H1 (cell line): ENCODE measurements around the gene CCDC102A. TPM values are rescaled to one million over a fixed set of nuclear protein-coding genes. Genes with fewer than 3 reads are reported as not detected.

ENCODE experiments used
- CTCF ChIA-PET: fragments of 300-600 bp; sonication (Branson Sonifier 250); formaldehyde crosslinking; loops from one replicate; lab custom pipeline; 2021; ENCODE audit not compliant: partially characterized antibody; lab: Charles Lee
- POLR2A ChIA-PET: fragments of 300-600 bp; sonication (Branson Sonifier 250); formaldehyde crosslinking; loops from one replicate; lab custom pipeline; 2021; ENCODE audit warnings: inconsistent platforms; ENCODE audit not compliant: partially characterized antibody; lab: Charles Lee
- DNase-seq, 2 experiments: peaks; one replicate each; pipeline versions ENCODE4 v3.0.0 to v3.0.0-alpha.2; 2010 to 2022; ENCODE audit warnings: low spot score in 2 of 2, low read depth in 1 of 2, mixed read lengths in 1 of 2
- FAIRE-seq: peaks from 2 replicates; lab custom pipeline; 2011; peaks lifted over from hg19 to GRCh38; lab: Jason Lieb, UNC
- H2AFZ ChIP-seq: 2 replicates; pipeline ENCODE4 v1.8.1; 2012; ENCODE audit warnings: low read length, inconsistent platforms
- H2AK5ac ChIP-seq: 2 replicates; pipeline ENCODE4 v1.6.1; 2013; ENCODE audit warnings: low read depth, low read length
- H2BK120ac ChIP-seq: replicated peaks from 2 replicates; pipeline ENCODE3; 2013; ENCODE audit warnings: low read depth, low read length, inconsistent platforms
- H2BK12ac ChIP-seq: 2 replicates; pipeline ENCODE4 v1.6.1; 2013; ENCODE audit warnings: low read depth, low read length
- H2BK15ac ChIP-seq: 2 replicates; pipeline ENCODE4 v1.6.1; 2013; ENCODE audit warnings: low read length
- H2BK20ac ChIP-seq: 2 replicates; pipeline ENCODE4 v1.6.1; 2013; ENCODE audit warnings: low read length
- H2BK5ac ChIP-seq: 2 replicates; pipeline ENCODE4 v1.6.1; 2013; ENCODE audit warnings: low read depth, low read length
- H3K14ac ChIP-seq: 2 replicates; pipeline ENCODE4 v1.6.1; 2013; ENCODE audit warnings: inconsistent platforms; ENCODE audit not compliant: insufficient read length
- H3K18ac ChIP-seq: 2 replicates; pipeline ENCODE4 v1.6.1; 2013; ENCODE audit warnings: low read length; ENCODE audit errors: extremely low read depth
- H3K23ac ChIP-seq: 2 replicates; pipeline ENCODE4 v1.6.1; 2013; ENCODE audit warnings: inconsistent platforms; ENCODE audit not compliant: insufficient read length
- H3K23me2 ChIP-seq: 2 replicates; pipeline ENCODE4 v1.6.1; 2013; ENCODE audit warnings: low read depth, low read length
- H3K27ac ChIP-seq: 2 replicates; pipeline ENCODE4 v1.6.1; 2011; ENCODE audit warnings: low read depth, low read length, inconsistent platforms
- H3K27me3 ChIP-seq, 4 experiments: replicated peaks in 1 of 4; 1 replicate in 1 of 4; 2 replicates in 3 of 4; pipeline versions ENCODE4 v1.6.1 to v1.8.1; 2011 to 2013; ENCODE audit warnings: low read length in 3 of 4, mild to moderate bottlenecking in 3 of 4, inconsistent platforms in 2 of 4, mixed read lengths in 2 of 4, moderate library complexity in 1 of 4; ENCODE audit not compliant: control insufficient read depth in 3 of 4, insufficient read depth in 3 of 4; ENCODE audit errors: extremely low read depth in 1 of 4
- H3K36me3 ChIP-seq, 4 experiments: 2 replicates each; pipeline versions ENCODE4 v1.6.1 to v1.8.1; 2011 to 2013; ENCODE audit warnings: mild to moderate bottlenecking in 4 of 4, low read length in 3 of 4, moderate library complexity in 2 of 4, control low read depth in 1 of 4, inconsistent platforms in 1 of 4; ENCODE audit not compliant: insufficient read depth in 4 of 4, control insufficient read depth in 2 of 4
- H3K4ac ChIP-seq: replicated peaks from 2 replicates; pipeline ENCODE3; 2013; ENCODE audit warnings: low read length, low read depth, mixed read lengths, inconsistent platforms; ENCODE audit not compliant: insufficient read length
- H3K4me1 ChIP-seq, 4 experiments: replicated peaks in 1 of 4; 1 replicate in 1 of 4; 2 replicates in 3 of 4; pipeline versions ENCODE4 v1.6.1 to v1.8.1; 2011 to 2013; ENCODE audit warnings: low read length in 3 of 4, inconsistent platforms in 2 of 4, mixed read lengths in 1 of 4; ENCODE audit not compliant: insufficient read depth in 4 of 4, control insufficient read depth in 3 of 4
- H3K4me2 ChIP-seq, 2 experiments: 2 replicates each; pipeline versions ENCODE4 v1.6.1 to v1.8.1; 2011 to 2013; ENCODE audit warnings: low read depth in 2 of 2, low read length in 2 of 2, control low read depth in 1 of 2, inconsistent platforms in 1 of 2, mild to moderate bottlenecking in 1 of 2; ENCODE audit not compliant: insufficient read depth in 1 of 2
- H3K4me3 ChIP-seq, 4 experiments: fragments of 200-600, 300-600 bp in 1 of 4; sonication (generic), shearing (Covaris generic), sonication (Bioruptor Twin) in 1 of 4; 2 replicates each; pipeline versions ENCODE4 v1.5.1 to v1.8.1; 2011 to 2016; ENCODE audit warnings: low read length in 4 of 4, low read depth in 3 of 4, control low read depth in 2 of 4, inconsistent platforms in 2 of 4, mild to moderate bottlenecking in 2 of 4, mixed read lengths in 1 of 4, moderate library complexity in 1 of 4; ENCODE audit not compliant: insufficient read depth in 2 of 4; ENCODE audit errors: extremely low read depth in 1 of 4
- H3K56ac ChIP-seq: replicated peaks from 2 replicates; pipeline ENCODE3; 2013; ENCODE audit warnings: low read depth, mild to moderate bottlenecking, mixed read lengths, low read length, inconsistent platforms; ENCODE audit not compliant: insufficient read length
- H3K79me1 ChIP-seq: 2 replicates; pipeline ENCODE4 v1.6.1; 2013; ENCODE audit warnings: low read depth, low read length, control low read depth
- H3K79me2 ChIP-seq, 2 experiments: 2 replicates each; pipeline versions ENCODE4 v1.6.1 to v1.8.1; 2012 to 2013; ENCODE audit warnings: low read length in 2 of 2, mild to moderate bottlenecking in 2 of 2, inconsistent platforms in 1 of 2; ENCODE audit not compliant: insufficient read depth in 2 of 2, control insufficient read depth in 1 of 2
- H3K9ac ChIP-seq, 4 experiments: replicated peaks in 1 of 4; 1 replicate in 1 of 4; 2 replicates in 3 of 4; pipeline versions ENCODE4 v1.6.1 to v1.8.1; 2011 to 2013; ENCODE audit warnings: low read depth in 3 of 4, low read length in 3 of 4, control low read depth in 2 of 4, mild to moderate bottlenecking in 2 of 4, moderate library complexity in 2 of 4, inconsistent platforms in 1 of 4; ENCODE audit errors: extremely low read depth in 1 of 4
- H3K9me3 ChIP-seq, 2 experiments: 2 replicates each; pipeline versions ENCODE4 v1.6.1 to v1.8.1; 2012 to 2013; ENCODE audit warnings: mild to moderate bottlenecking in 2 of 2, moderate library complexity in 2 of 2, control low read depth in 1 of 2, inconsistent platforms in 1 of 2, low read depth in 1 of 2, low read length in 1 of 2, mixed read lengths in 1 of 2; ENCODE audit not compliant: insufficient read depth in 2 of 2
- H4K20me1 ChIP-seq, 2 experiments: replicated peaks in 1 of 2; 2 replicates each; pipeline versions ENCODE3 to v1.8.1; 2011 to 2013; ENCODE audit warnings: inconsistent platforms in 2 of 2, low read length in 2 of 2, mild to moderate bottlenecking in 1 of 2; ENCODE audit not compliant: insufficient read depth in 2 of 2, control insufficient read depth in 1 of 2
- H4K5ac ChIP-seq: 2 replicates; pipeline ENCODE4 v1.6.1; 2013; ENCODE audit warnings: low read length, low read depth, mixed read lengths, inconsistent platforms; ENCODE audit not compliant: insufficient read length
- H4K8ac ChIP-seq: 2 replicates; pipeline ENCODE4 v1.8.0; 2013; ENCODE audit warnings: mild to moderate bottlenecking, moderate library complexity, low read length, inconsistent platforms; ENCODE audit not compliant: insufficient read depth; ENCODE audit errors: extremely low read depth
- H4K91ac ChIP-seq: replicated peaks from 2 replicates; pipeline ENCODE3; 2013; ENCODE audit warnings: low read length, mixed read lengths, inconsistent platforms; ENCODE audit not compliant: insufficient read length
- FOSL1 ChIP-seq: IDR thresholded peaks from 2 replicates; pipeline ENCODE4 v1.6.1; 2011; ENCODE audit warnings: mild to moderate bottlenecking, low read depth, low read length, moderate library complexity; ENCODE audit not compliant: insufficient read depth
- HDAC6 ChIP-seq: IDR thresholded peaks from one replicate; pipeline ENCODE4 v1.7.1; 2012; ENCODE audit warnings: low read depth, mild to moderate bottlenecking, inconsistent platforms, low read length, moderate library complexity
- JUND ChIP-seq: IDR thresholded peaks from 2 replicates; pipeline ENCODE4 v1.6.1; 2011; ENCODE audit warnings: mild to moderate bottlenecking, improper control_type of control experiment, low read length
- MAFK ChIP-seq: IDR thresholded peaks from 2 replicates; pipeline ENCODE4 v1.6.1; 2012; ENCODE audit warnings: low read depth, mild to moderate bottlenecking, improper control_type of control experiment, low read length
- NANOG ChIP-seq: IDR thresholded peaks from 2 replicates; pipeline ENCODE4 v1.6.1; 2011; ENCODE audit warnings: low read length, low read depth, mild to moderate bottlenecking, inconsistent platforms; ENCODE audit not compliant: insufficient read depth, poor library complexity, severe bottlenecking
- SUZ12 ChIP-seq: fragments of 200-600 bp; sonication (generic); IDR thresholded peaks from 2 replicates; pipeline ENCODE4 v1.6.1; 2012; ENCODE audit warnings: mild to moderate bottlenecking, inconsistent platforms, low read length, moderate library complexity, mixed read lengths
- WGBS, 2 experiments: shearing (Covaris generic) in 1 of 2; methylation state at CpG; one replicate each; pipeline versions ENCODE4 v1.1.6 to v1.1.7; 2013 to 2015; ENCODE audit warnings: low lambda C conversion rate in 2 of 2, mixed read lengths in 2 of 2, inconsistent platforms in 1 of 2, low coverage in 1 of 2, missing lambda C conversion rate in 1 of 2; ENCODE audit not compliant: insufficient replicate concordance in 2 of 2, insufficient coverage in 1 of 2, insufficient read length in 1 of 2; ENCODE audit errors: extremely low coverage in 1 of 2, missing lambda C conversion rate in 1 of 2; 5-methylcytosine and 5-hydroxymethylcytosine counted together
- polyA plus RNA-seq, 7 experiments: library from polyadenylated mRNA; depleted of rRNA in 3 of 7; stranded (reverse) in 5 of 7; unstranded in 2 of 7; fragments of >200 nt in 5 of 7; fragments of 200-250 nt in 2 of 7; gene quantifications; 1 replicate in 5 of 7; 2 replicates in 1 of 7; 4 replicates in 1 of 7; pipeline versions ENCODE4 v1.2.1 to v1.2.3, GENCODE V29; 2011 to 2013; ENCODE audit warnings: missing spikeins in 2 of 7, mixed read lengths in 2 of 7
- total RNA-seq: library from RNA; stranded (reverse); fragmentation: NEBNext Ultra II Directional; extraction: Animal tissue kit (Norgen Biotek cat#: 25700); gene quantifications from 2 replicates; pipeline ENCODE4 v1.2.1, GENCODE V29; 2021

The CCDC102A gene
- total and polyA plus RNA-seq, 2 of the 8 experiments (the other 6 are each of a cell fraction or from before 2014, with no cell fraction given), result 4.0 to 7.5 TPM

GRCh38 chr16:57530104-57530521, 6.3 kb downstream of the CCDC102A start:
- Histone ChIP-seq H2BK120ac (no peak overlapping the region), H3K27me3 (peaks cover 0 to 13% (median 4%) of the 10 kb centered on the region in 4 experiments; a peak in 4 of 7 replicates), H3K4ac (no peak overlapping the region), H3K79me2 (peaks cover 0 to 18% of the 10 kb centered on the region in 2 experiments; a peak in 1 of 4 replicates), H3K18ac (peak overlapping the region; percentile 6; the same call in 1 of the 2 replicates), H3K56ac (no peak overlapping the region), H4K20me1 (peaks cover 6 to 25% of the 10 kb centered on the region in 2 experiments), H3K9me3 (no peaks in the 10 kb centered on the region), H3K4me2 (peak overlapping the region; percentile 70 to 83), H3K23me2 (peaks cover 5% of the 10 kb centered on the region; the same call in 1 of the 2 replicates), H4K8ac (no peak overlapping the region), H2BK12ac (peak overlapping the region; percentile 11; the same call in 1 of the 2 replicates), H3K79me1 (peaks cover 10% of the 10 kb centered on the region), H3K14ac (no peak overlapping the region), H3K9ac (no peak overlapping the region), H3K4me3 (peak overlapping the region in 2 of 4 experiments; percentile 1 to 73; a peak in 4 of 8 replicates), H4K5ac (no peak overlapping the region), H4K91ac (no peak overlapping the region), H3K27ac (no peak overlapping the region), H3K23ac (no peak overlapping the region), H3K4me1 (peaks cover 4 to 40% (median 26%) of the 10 kb centered on the region in 4 experiments), H2BK5ac (no peak overlapping the region), H2AFZ (no peak overlapping the region), H2BK20ac (no peak overlapping the region), H2BK15ac (no peak overlapping the region), H3K36me3 (no peaks in the 10 kb centered on the region; a peak in 1 of 8 replicates), H2AK5ac (no peak overlapping the region)
- TF ChIP-seq MAFK (no peak), NANOG (no peak), HDAC6 (no peak), FOSL1 (no peak), SUZ12 (no peak), JUND (0 out of 2 replicates have a peak, but pooled peaks have one; percentile 11)
- CTCF ChIA-PET, result interaction anchor here (1.1 to 1.2 kb wide), 2 partner anchors 10 to 158 kb away, joined by 3 to 4 read pairs; partner anchors contain the start of gene CX3CL1
- 76% methylated on average over 7 of the region's 7 CpGs; no CpG with 5 or more reads in 1 of the 2 experiments for WGBS, 2 experiments
- POLR2A ChIA-PET, result interaction anchor here (0.8 to 9.1 kb wide), 5 partner anchors 12 to 88 kb away, joined by 3 to 67 read pairs (median 5); partner anchors contain the start of genes ADGRG5 and DOK4
- FAIRE-seq (no peak), DNase-seq (no peak)
